GM12878 (cell line): ENCODE results near the gene POC1B.

Experiments
- ASH2L ChIP-seq: fragments of 300-600, 200-600 bp; sonication (generic); IDR thresholded peaks from 2 replicates; pipeline ENCODE4 v1.6.1; 2017; ENCODE audit warnings: low read depth, mild to moderate bottlenecking, borderline replicate concordance
- BACH1 ChIP-seq: fragments of 450-650 bp; IDR thresholded peaks from 2 replicates; pipeline ENCODE4 v1.6.1; 2017; ENCODE audit warnings: mild to moderate bottlenecking, borderline replicate concordance
- EZH2 ChIP-seq: IDR thresholded peaks from 2 replicates; pipeline ENCODE4 v1.6.1; 2012; ENCODE audit warnings: low read depth, mild to moderate bottlenecking, control low read depth, inconsistent platforms, low read length, borderline replicate concordance; ENCODE audit not compliant: control insufficient read depth
- KDM1A ChIP-seq: fragments of 200-600 bp; sonication (generic); IDR thresholded peaks from 2 replicates; pipeline ENCODE4 v1.6.1; 2016; ENCODE audit warnings: borderline replicate concordance
- MTA3 ChIP-seq: IDR thresholded peaks from 2 replicates; pipeline ENCODE4 v1.6.1; 2012; ENCODE audit warnings: low read length, inconsistent platforms, borderline replicate concordance
- SREBF2 ChIP-seq: IDR thresholded peaks from 2 replicates; pipeline ENCODE4 v1.6.1; 2012; ENCODE audit warnings: mild to moderate bottlenecking, low read length
- ZNF24 ChIP-seq: fragments of 450-650 bp; IDR thresholded peaks from 2 replicates; pipeline ENCODE4 v1.6.1; 2017; ENCODE audit warnings: antibody characterized with exemption, mild to moderate bottlenecking
- ZNF384 ChIP-seq: IDR thresholded peaks from 2 replicates; pipeline ENCODE4 v1.6.1; 2012; ENCODE audit warnings: low read depth, mild to moderate bottlenecking, low read length, improper control_type of control experiment, borderline replicate concordance
- TF ChIP-seq, protein P1 (sequence below), 3 experiments: IDR thresholded peaks in 2 of 3; conservative IDR thresholded peaks in 1 of 3; 2 replicates each; pipeline ENCODE4 v1.5.1; 2011; ENCODE audit warnings: low read depth in 3 of 3, low read length in 3 of 3, mild to moderate bottlenecking in 3 of 3, control low read depth in 2 of 3, moderate library complexity in 2 of 3, inconsistent platforms in 1 of 3, mixed read lengths in 1 of 3; ENCODE audit not compliant: control insufficient read depth in 2 of 3, insufficient read depth in 1 of 3; ENCODE audit errors: extremely low read depth in 1 of 3

DNA sequence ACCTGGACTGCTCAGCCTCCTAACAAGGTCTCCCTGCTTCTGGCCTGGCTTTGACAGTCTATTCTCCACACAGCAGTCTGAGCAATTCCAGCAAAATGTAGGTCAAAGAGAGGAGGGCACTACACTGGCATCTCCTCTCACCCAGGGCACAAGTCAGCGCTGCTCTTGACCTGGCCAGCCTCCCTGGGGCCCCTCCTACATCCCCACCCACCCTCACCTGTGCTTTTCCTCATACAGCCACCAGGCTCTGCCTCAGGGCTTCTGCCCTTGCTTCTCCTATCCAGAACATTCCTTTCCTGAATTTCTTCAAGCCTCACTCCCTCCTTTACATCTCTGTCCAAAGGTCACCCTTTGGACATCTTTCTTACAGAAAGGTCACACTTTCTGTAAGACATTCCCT lies 34.9 kb downstream of the POC1B start:
- TF ChIP-seq, protein P1, sequence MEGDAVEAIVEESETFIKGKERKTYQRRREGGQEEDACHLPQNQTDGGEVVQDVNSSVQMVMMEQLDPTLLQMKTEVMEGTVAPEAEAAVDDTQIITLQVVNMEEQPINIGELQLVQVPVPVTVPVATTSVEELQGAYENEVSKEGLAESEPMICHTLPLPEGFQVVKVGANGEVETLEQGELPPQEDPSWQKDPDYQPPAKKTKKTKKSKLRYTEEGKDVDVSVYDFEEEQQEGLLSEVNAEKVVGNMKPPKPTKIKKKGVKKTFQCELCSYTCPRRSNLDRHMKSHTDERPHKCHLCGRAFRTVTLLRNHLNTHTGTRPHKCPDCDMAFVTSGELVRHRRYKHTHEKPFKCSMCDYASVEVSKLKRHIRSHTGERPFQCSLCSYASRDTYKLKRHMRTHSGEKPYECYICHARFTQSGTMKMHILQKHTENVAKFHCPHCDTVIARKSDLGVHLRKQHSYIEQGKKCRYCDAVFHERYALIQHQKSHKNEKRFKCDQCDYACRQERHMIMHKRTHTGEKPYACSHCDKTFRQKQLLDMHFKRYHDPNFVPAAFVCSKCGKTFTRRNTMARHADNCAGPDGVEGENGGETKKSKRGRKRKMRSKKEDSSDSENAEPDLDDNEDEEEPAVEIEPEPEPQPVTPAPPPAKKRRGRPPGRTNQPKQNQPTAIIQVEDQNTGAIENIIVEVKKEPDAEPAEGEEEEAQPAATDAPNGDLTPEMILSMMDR (IDR thresholded peaks at IDR 0.05 in 2 of 3, conservative IDR thresholded peaks at IDR 0.05 in 1 of 3; ENCODE audit: control insufficient read depth in 2 of 3, extremely low read depth in 1 of 3, insufficient read depth in 1 of 3, low read depth in 3 of 3, low read length in 3 of 3): no peak
- TF ChIP-seq SREBF2 (no peak), ASH2L (no peak), EZH2 (no peak), KDM1A (no peak), ZNF24 (no peak), MTA3 (no peak), BACH1 (no peak), ZNF384 (no peak)
